ENCODE measurements around the gene TMEM141.
"Not testable (repeated sequence)": the region's sequence is repeated elsewhere in the genome, so short reads cannot be mapped to it uniquely, and the experiment has no call there.

Gene TMEM141

GRCh38 chr9:136754059-136754572 lies 37.0 kb upstream of the TMEM141 start:
- H3K27ac ChIP-seq = no peak overlapping the region
- H3K4me3 ChIP-seq (ENCODE audit: low read depth, low read length) = no peak overlapping the region
- no peak for DNase-seq
- H3K9me3 ChIP-seq (ENCODE audit: severe bottlenecking) = peaks cover 5% of the 10 kb centered on the region
- no peaks in the 10 kb centered on the region for H3K36me3 ChIP-seq
- no peaks in the 10 kb centered on the region for H3K27me3 ChIP-seq (ENCODE audit: insufficient read depth, low read depth, severe bottlenecking)
- no peak for TF ChIP-seq CTCF (IDR thresholded peaks at IDR 0.05; ENCODE audit: low read depth, low read length)

- no peak for DNase-seq
- no peak for TF ChIP-seq CTCF (IDR thresholded peaks at IDR 0.05; ENCODE audit: low read depth, low read length)
- Histone ChIP-seq H3K4me3 (ENCODE audit: low read depth, low read length) (no peak overlapping the region), H3K36me3 (no peaks in the 10 kb centered on the region), H3K27ac (no peak overlapping the region), H3K27me3 (ENCODE audit: insufficient read depth, low read depth, severe bottlenecking) (no peaks in the 10 kb centered on the region), H3K9me3 (ENCODE audit: severe bottlenecking) (peaks cover 5% of the 10 kb centered on the region)
Observed at GRCh38 chr9:136754626-136755301, 36.4 kb upstream of the TMEM141 start.

GRCh38 chr9:136755302-136756133 lies 35.6 kb upstream of the TMEM141 start:
- H3K4me3 ChIP-seq (ENCODE audit: low read depth, low read length); H3K9me3 ChIP-seq (ENCODE audit: severe bottlenecking); H3K27me3 ChIP-seq (ENCODE audit: insufficient read depth, low read depth, severe bottlenecking); DNase-seq; H3K36me3 ChIP-seq; H3K27ac ChIP-seq: not testable (repeated sequence)

- no peak for TF ChIP-seq CTCF (IDR thresholded peaks at IDR 0.05; ENCODE audit: low read depth, low read length)
- H3K27ac ChIP-seq = no peak overlapping the region
- no peaks in the 10 kb centered on the region for H3K36me3 ChIP-seq
- peaks cover 5% of the 10 kb centered on the region for H3K9me3 ChIP-seq (ENCODE audit: severe bottlenecking)
- no peaks in the 10 kb centered on the region for H3K27me3 ChIP-seq (ENCODE audit: insufficient read depth, low read depth, severe bottlenecking)
- no peak overlapping the region for H3K4me3 ChIP-seq (ENCODE audit: low read depth, low read length)
- DNase-seq = no peak
Observed at GRCh38 chr9:136756134-136756438, 35.1 kb upstream of the TMEM141 start.

GRCh38 chr9:136756836-136757235 lies 34.3 kb upstream of the TMEM141 start:
- DNase-seq = no peak
- H3K36me3 ChIP-seq = no peaks in the 10 kb centered on the region
- no peaks in the 10 kb centered on the region for H3K27me3 ChIP-seq (ENCODE audit: insufficient read depth, low read depth, severe bottlenecking)
- no peak overlapping the region for H3K4me3 ChIP-seq (ENCODE audit: low read depth, low read length)
- peaks cover 5% of the 10 kb centered on the region for H3K9me3 ChIP-seq (ENCODE audit: severe bottlenecking)
- no peak overlapping the region for H3K27ac ChIP-seq
- no peak for TF ChIP-seq CTCF (IDR thresholded peaks at IDR 0.05; ENCODE audit: low read depth, low read length)

- no peak for DNase-seq
- Histone ChIP-seq H3K27ac (no peak overlapping the region), H3K27me3 (ENCODE audit: insufficient read depth, low read depth, severe bottlenecking) (no peaks in the 10 kb centered on the region), H3K36me3 (no peaks in the 10 kb centered on the region), H3K4me3 (ENCODE audit: low read depth, low read length) (no peak overlapping the region), H3K9me3 (ENCODE audit: severe bottlenecking) (peaks cover 5% of the 10 kb centered on the region)
- TF ChIP-seq CTCF (IDR thresholded peaks at IDR 0.05; ENCODE audit: low read depth, low read length) = no peak
Observed at GRCh38 chr9:136757328-136757727, 33.8 kb upstream of the TMEM141 start.

All from WERI-Rb-1 (cell line).